Suprapubic skin (tissue), 3 donors: ENCODE results near the gene VAMP8.

Experiments used
- POLR2A ChIP-seq, 2 donors: fragments of 450-650 bp; IDR thresholded peaks; one replicate each; pipeline ENCODE4 v1.6.1; 2017; ENCODE audit warnings: antibody characterized with exemption in 2 of 2, mild to moderate bottlenecking in 2 of 2, moderate library complexity in 2 of 2
- TF ChIP-seq, protein P1 (sequence below), 2 donors: fragments of 200-600 bp in 1 of 2; fragments of 450-650 bp in 1 of 2; sonication (generic) in 1 of 2; IDR thresholded peaks; one replicate each; pipeline ENCODE4 v1.5.1; 2016 to 2019; ENCODE audit warnings: antibody characterized with exemption in 2 of 2, mild to moderate bottlenecking in 1 of 2, moderate library complexity in 1 of 2

DNA sequence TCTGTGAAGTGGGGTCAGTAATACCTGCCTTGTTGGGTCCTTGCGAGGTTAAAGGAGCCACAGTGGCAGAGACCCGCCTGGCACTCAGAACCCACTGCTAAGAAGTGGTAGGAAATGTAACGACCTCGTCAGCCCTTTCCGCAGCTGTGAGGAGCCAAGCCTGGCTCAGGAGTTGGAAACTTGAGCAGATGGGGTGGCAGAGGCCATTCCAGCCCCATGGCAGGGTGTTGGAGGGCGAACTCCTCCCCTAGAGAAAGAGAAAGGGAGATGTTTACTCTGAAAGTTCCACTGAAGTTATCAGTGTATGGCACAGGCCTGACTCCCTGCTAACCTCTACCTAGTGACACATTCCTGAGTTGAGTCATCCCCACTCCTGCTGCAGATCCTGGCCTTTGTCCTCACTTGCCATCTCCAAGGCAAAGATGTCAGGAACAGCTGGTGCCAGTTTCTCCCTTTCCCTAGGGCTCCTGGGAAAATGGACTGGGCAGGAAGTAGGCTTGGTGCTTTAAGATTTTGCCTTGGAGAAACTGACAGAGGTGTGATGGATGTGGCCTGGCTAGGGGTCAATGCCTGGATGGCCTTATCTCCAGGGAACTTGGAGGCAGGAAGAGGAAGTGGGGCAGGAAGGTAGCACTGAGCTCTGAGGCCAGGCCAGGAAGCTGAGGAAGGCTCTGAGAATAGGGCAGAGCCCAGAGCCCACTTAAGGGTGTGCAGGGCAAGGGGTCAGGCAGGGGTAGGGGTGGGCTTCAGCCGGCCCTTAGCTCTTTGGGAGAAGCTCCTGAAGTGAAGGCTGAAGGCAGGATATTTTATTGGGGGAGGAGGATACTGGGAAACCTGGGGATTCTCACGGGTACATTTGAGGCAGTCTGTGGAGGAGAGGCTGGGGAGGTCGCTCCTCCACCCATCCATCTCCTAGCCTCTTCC, 7.7 kb downstream of the VAMP8 start:
- no peak for TF ChIP-seq POLR2A (IDR thresholded peaks at IDR 0.05)
- TF ChIP-seq, protein P1, sequence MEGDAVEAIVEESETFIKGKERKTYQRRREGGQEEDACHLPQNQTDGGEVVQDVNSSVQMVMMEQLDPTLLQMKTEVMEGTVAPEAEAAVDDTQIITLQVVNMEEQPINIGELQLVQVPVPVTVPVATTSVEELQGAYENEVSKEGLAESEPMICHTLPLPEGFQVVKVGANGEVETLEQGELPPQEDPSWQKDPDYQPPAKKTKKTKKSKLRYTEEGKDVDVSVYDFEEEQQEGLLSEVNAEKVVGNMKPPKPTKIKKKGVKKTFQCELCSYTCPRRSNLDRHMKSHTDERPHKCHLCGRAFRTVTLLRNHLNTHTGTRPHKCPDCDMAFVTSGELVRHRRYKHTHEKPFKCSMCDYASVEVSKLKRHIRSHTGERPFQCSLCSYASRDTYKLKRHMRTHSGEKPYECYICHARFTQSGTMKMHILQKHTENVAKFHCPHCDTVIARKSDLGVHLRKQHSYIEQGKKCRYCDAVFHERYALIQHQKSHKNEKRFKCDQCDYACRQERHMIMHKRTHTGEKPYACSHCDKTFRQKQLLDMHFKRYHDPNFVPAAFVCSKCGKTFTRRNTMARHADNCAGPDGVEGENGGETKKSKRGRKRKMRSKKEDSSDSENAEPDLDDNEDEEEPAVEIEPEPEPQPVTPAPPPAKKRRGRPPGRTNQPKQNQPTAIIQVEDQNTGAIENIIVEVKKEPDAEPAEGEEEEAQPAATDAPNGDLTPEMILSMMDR (IDR thresholded peaks at IDR 0.05) = no peak
